ENCODE measurements around the gene ELF1. TPM values are rescaled to one million over a fixed set of nuclear protein-coding genes. Genes with fewer than 3 reads are reported as not detected.

The ELF1 gene
- total RNA-seq, 4 donors from 2014 or later, result 38.0 to 123 (median 105) TPM

DNA sequence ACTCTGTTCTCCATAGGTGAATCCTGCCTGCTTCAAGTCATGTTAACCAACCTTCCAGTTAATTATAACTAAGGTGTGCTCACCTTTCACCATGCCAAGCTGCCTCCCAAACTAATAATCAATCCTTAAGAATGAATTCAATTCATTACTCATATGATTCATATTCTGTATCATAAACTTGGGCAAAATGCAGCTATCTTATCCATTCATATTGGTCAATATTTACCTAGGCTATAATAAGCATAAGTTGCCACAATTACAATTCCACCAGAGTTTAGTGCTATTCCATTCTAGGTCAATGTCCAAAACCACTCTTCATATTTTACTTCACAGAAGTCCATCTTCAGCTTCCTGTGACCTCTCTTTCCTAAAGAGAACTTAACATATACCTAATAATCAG, 13.4 kb downstream of the ELF1 start:
- Histone ChIP-seq H3K36me3 (no peaks in the 10 kb centered on the region), H3K4me1 (peaks cover 30 to 93% (median 57%) of the 10 kb centered on the region in 4 donors), H3K27me3 (no peaks in the 10 kb centered on the region), H3K4me3 (no peak overlapping the region), H3K9me3 (no peaks in the 10 kb centered on the region), H3K27ac (peak overlapping the region; percentile 54 to 74 (median 70))
- in situ Hi-C loops (cut with MboI; ENCODE audit: low pct_ligation_motif_present in 1 of 4, low pct_unique_long_range_greater_than_20kb in 1 of 4, low sequenced_read_pairs in 3 of 4), result no loop called here
- no peak for DNase-seq
- intact Hi-C loops (cut with DNase I; ENCODE audit: low total_unique reads), result no loop called here
- no peak for TF ChIP-seq POLR2A (IDR thresholded peaks at IDR 0.05)
- peak in 1 of 3 donors; percentile 26 for TF ChIP-seq POLR2AphosphoS5 (IDR thresholded peaks at IDR 0.05)

DNA sequence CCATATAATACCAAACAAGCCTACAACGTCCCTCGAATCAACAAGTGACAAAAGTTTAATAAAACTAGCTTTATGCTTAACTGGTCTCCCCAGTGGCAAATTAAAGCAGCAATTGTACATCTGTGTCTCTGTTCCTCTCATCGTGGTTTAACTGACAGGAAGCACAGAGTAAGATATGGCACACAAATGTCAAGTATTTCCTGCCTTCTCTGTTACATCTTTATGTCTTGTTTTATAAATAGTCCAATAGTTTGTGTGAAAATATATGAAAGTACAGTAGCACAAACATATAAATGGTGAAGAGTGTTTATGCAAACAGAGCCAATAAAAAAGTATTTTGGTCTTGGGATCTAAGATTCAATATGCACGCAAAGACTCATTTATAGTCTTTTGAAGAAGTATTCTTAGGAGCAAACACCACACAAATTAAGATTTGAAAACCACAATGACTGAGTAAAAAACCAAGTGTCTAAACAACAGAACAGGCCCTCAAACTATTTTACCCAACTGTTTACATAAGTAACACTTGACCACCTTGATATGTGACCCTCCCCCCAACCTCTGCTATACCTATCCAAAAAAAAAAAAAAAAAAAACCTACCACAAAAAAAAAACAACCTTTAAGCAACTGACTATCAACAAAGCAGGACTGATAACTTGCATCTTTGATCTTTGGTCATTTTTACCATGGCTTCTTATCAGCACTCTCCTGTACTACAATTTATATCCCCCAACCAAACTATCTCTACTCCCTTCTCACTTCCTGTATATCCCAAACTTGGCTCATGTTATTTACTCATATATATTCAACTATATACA, 14.0 kb downstream of the ELF1 start:
- H3K36me3 ChIP-seq, result no peaks in the 10 kb centered on the region
- intact Hi-C loops (cut with DNase I; ENCODE audit: low total_unique reads), result no loop called here
- H3K27me3 ChIP-seq, result no peaks in the 10 kb centered on the region
- H3K27ac ChIP-seq, result peak overlapping the region; percentile 54 to 74 (median 70)
- H3K9me3 ChIP-seq, result no peaks in the 10 kb centered on the region
- no peak for DNase-seq
- 8 to 12% methylated on average over 4 of the region's 4 CpGs for WGBS, 2 donors (ENCODE audit: low coverage in 1 of 2)
- peak overlapping the region in 1 of 4 donors; percentile 1 for H3K4me3 ChIP-seq
- in situ Hi-C loops (cut with MboI; ENCODE audit: low pct_ligation_motif_present in 1 of 4, low pct_unique_long_range_greater_than_20kb in 1 of 4, low sequenced_read_pairs in 3 of 4), result no loop called here
- TF ChIP-seq EP300 (IDR thresholded peaks at IDR 0.05; ENCODE audit: low read depth), result no peak
- TF ChIP-seq, protein P1, sequence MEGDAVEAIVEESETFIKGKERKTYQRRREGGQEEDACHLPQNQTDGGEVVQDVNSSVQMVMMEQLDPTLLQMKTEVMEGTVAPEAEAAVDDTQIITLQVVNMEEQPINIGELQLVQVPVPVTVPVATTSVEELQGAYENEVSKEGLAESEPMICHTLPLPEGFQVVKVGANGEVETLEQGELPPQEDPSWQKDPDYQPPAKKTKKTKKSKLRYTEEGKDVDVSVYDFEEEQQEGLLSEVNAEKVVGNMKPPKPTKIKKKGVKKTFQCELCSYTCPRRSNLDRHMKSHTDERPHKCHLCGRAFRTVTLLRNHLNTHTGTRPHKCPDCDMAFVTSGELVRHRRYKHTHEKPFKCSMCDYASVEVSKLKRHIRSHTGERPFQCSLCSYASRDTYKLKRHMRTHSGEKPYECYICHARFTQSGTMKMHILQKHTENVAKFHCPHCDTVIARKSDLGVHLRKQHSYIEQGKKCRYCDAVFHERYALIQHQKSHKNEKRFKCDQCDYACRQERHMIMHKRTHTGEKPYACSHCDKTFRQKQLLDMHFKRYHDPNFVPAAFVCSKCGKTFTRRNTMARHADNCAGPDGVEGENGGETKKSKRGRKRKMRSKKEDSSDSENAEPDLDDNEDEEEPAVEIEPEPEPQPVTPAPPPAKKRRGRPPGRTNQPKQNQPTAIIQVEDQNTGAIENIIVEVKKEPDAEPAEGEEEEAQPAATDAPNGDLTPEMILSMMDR (IDR thresholded peaks at IDR 0.05), result no peak
- TF ChIP-seq POLR2A (IDR thresholded peaks at IDR 0.05), result peak; percentile 12
- TF ChIP-seq POLR2AphosphoS5 (IDR thresholded peaks at IDR 0.05), result peak in 1 of 3 donors; percentile 7
- H3K4me1 ChIP-seq, result peaks cover 30 to 86% (median 56%) of the 10 kb centered on the region in 4 donors

DNA sequence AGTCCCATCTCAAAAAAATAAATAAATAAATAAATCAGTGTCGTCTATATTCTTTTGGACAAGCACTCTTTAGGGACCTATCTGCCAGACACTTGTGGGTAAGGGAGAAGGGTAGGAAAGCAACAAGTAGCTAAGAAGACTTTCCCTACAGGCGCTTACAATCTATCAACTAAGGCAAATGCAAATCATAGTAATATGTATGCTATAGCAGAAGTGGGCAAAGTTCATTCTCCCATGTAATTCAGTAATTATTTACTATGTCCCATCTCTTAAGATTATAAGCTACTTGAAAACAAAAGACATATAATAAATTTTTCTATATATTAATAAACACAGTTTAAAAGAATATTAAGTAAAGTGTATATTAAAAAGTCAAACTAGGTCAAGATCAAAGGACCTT, 16.5 kb downstream of the ELF1 start:
- H3K36me3 ChIP-seq, result no peaks in the 10 kb centered on the region
- no peak overlapping the region for H3K27ac ChIP-seq
- DNase-seq, result no peak
- peaks cover 20 to 78% (median 52%) of the 10 kb centered on the region in 4 donors for H3K4me1 ChIP-seq
- in situ Hi-C loops (cut with MboI; ENCODE audit: low pct_ligation_motif_present in 1 of 4, low pct_unique_long_range_greater_than_20kb in 1 of 4, low sequenced_read_pairs in 3 of 4), result no loop called here
- H3K9me3 ChIP-seq, result no peaks in the 10 kb centered on the region
- no peak overlapping the region for H3K4me3 ChIP-seq
- 77 to 79% methylated on average over 2 of the region's 2 CpGs for WGBS, 2 donors (ENCODE audit: low coverage in 1 of 2)
- TF ChIP-seq, protein P1 (IDR thresholded peaks at IDR 0.05), result no peak
- TF ChIP-seq EP300 (IDR thresholded peaks at IDR 0.05; ENCODE audit: low read depth) (no peak), POLR2A (IDR thresholded peaks at IDR 0.05) (no peak), POLR2AphosphoS5 (IDR thresholded peaks at IDR 0.05) (no peak)
- intact Hi-C loops (cut with DNase I; ENCODE audit: low total_unique reads), result no loop called here
- no peaks in the 10 kb centered on the region for H3K27me3 ChIP-seq

DNA sequence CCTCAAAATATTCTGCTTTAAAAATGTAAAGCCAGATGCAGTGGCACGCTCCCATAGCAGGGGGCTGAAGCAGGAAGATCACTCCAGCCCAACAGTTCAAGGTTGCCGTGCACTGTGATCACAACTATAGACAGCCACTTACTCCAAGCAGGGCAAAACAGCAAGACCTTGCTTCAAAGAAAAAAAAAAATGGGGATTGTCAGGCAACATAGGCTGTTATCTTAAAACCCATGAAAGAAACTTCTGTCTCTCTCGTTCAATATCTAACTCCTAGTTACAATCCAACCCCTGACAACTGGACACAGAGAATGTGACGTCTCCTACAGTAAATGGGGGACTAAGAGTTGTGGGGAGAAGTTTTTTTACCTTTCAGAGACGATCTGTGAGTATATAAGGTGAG, 17.4 kb downstream of the ELF1 start:
- H3K4me1 ChIP-seq, result peaks cover 14 to 78% (median 46%) of the 10 kb centered on the region in 4 donors
- WGBS, 2 donors (ENCODE audit: low coverage in 1 of 2), result 78 to 79% methylated on average over 4 to 5 of the region's 5 CpGs
- H3K4me3 ChIP-seq, result no peak overlapping the region
- intact Hi-C loops (cut with DNase I; ENCODE audit: low total_unique reads) (no loop called here), in situ Hi-C loops (cut with MboI; ENCODE audit: low pct_ligation_motif_present in 1 of 4, low pct_unique_long_range_greater_than_20kb in 1 of 4, low sequenced_read_pairs in 3 of 4) (no loop called here)
- H3K27me3 ChIP-seq, result no peaks in the 10 kb centered on the region
- no peak for DNase-seq
- no peaks in the 10 kb centered on the region for H3K36me3 ChIP-seq
- H3K27ac ChIP-seq, result peak overlapping the region in 1 of 4 donors; percentile 6
- no peaks in the 10 kb centered on the region for H3K9me3 ChIP-seq
- TF ChIP-seq EP300 (IDR thresholded peaks at IDR 0.05; ENCODE audit: low read depth) (no peak), POLR2AphosphoS5 (IDR thresholded peaks at IDR 0.05) (no peak), POLR2A (IDR thresholded peaks at IDR 0.05) (no peak)
- TF ChIP-seq, protein P1 (IDR thresholded peaks at IDR 0.05), result no peak
